Spleen (tissue), 11 donors: ENCODE data around the gene UBE2S. TPM values are rescaled to one million over a fixed set of nuclear protein-coding genes. Genes with fewer than 3 reads are reported as not detected.
A peak's percentile ranks its signal among the peaks of the same experiment; 100 is the strongest.

Source experiments
- DNase-seq: peaks from one replicate; pipeline ENCODE4 v3.0.0-alpha.2; 2020
- H3K27ac ChIP-seq, 8 donors: fragments of 200-600 bp; sonication (generic) in 7 of 8; 1 replicate in 4 of 8; 2 replicates in 4 of 8; pipeline versions ENCODE4 v1.5.0 to v1.8.0; 2016 to 2021; ENCODE audit warnings: inconsistent platforms in 4 of 8, mild to moderate bottlenecking in 4 of 8, moderate library complexity in 1 of 8
- H3K27me3 ChIP-seq, 7 donors: fragments of 200-600 bp; sonication (generic) in 6 of 7; replicated peaks in 1 of 7; 1 replicate in 4 of 7; 2 replicates in 3 of 7; pipeline versions ENCODE4 v1.5.0 to v1.8.0; 2016 to 2021; ENCODE audit warnings: inconsistent platforms in 3 of 7, mild to moderate bottlenecking in 1 of 7
- H3K36me3 ChIP-seq, 6 donors: fragments of 200-600 bp; sonication (generic) in 5 of 6; 1 replicate in 4 of 6; 2 replicates in 2 of 6; pipeline versions ENCODE4 v1.5.0 to v1.8.0; 2016 to 2021; ENCODE audit warnings: inconsistent platforms in 2 of 6
- H3K4me1 ChIP-seq, 6 donors: fragments of 200-600 bp; sonication (generic) in 5 of 6; 1 replicate in 3 of 6; 2 replicates in 3 of 6; pipeline versions ENCODE4 v1.5.0 to v1.8.0; 2016 to 2021; ENCODE audit warnings: inconsistent platforms in 3 of 6
- H3K4me3 ChIP-seq, 8 donors: fragments of 200-600 bp; sonication (generic) in 7 of 8; 1 replicate in 4 of 8; 2 replicates in 4 of 8; pipeline versions ENCODE4 v1.5.0 to v1.8.0; 2016 to 2021; ENCODE audit warnings: inconsistent platforms in 4 of 8, mild to moderate bottlenecking in 4 of 8, moderate library complexity in 2 of 8
- H3K9me3 ChIP-seq, 8 donors: fragments of 200-600 bp; sonication (generic) in 7 of 8; 1 replicate in 4 of 8; 2 replicates in 4 of 8; pipeline versions ENCODE4 v1.5.0 to v1.8.0; 2016 to 2021; ENCODE audit warnings: inconsistent platforms in 4 of 8
- CTCF ChIP-seq, 11 experiments: fragments of 200-600 bp in 7 of 11; fragments of 450-650 bp in 4 of 11; sonication (generic) in 4 of 11; IDR thresholded peaks in 8 of 11; conservative IDR thresholded peaks in 3 of 11; 1 replicate in 7 of 11; 2 replicates in 4 of 11; pipeline versions ENCODE4 v1.4.0 to v1.8.0; 2016 to 2021; ENCODE audit warnings: antibody characterized with exemption in 11 of 11, inconsistent platforms in 4 of 11, mild to moderate bottlenecking in 1 of 11
- POLR2A ChIP-seq, 3 donors: fragments of 450-650 bp; IDR thresholded peaks; one replicate each; pipeline ENCODE4 v1.5.1; 2017; ENCODE audit warnings: antibody characterized with exemption in 3 of 3, mild to moderate bottlenecking in 1 of 3
- POLR2AphosphoS5 ChIP-seq, 3 donors: sonication (generic); formaldehyde crosslinking; IDR thresholded peaks; one replicate each; pipeline ENCODE4 v1.5.1; 2017; ENCODE audit warnings: antibody characterized with exemption in 3 of 3
- WGBS, 5 donors: extraction: QIAGEN DNeasy Blood & Tissue Kit in 3 of 5; methylation state at CpG; one replicate each; pipeline versions ENCODE4 v1.1.5 to v1.1.7; 2013 to 2018; 5-methylcytosine and 5-hydroxymethylcytosine counted together
- intact Hi-C: fragments of 100-400 bp; cut with DNase I; formaldehyde crosslinking; loops from one replicate; pipeline ENCODE4 v1.15.0; 2023; ENCODE audit warnings: low total_unique reads
- polyA plus RNA-seq, 3 donors: library from polyadenylated mRNA; stranded (reverse); fragments of 200-250 nt; gene quantifications; one replicate each; pipeline ENCODE4 v1.2.1, GENCODE V29; 2013
- total RNA-seq, 7 donors: library from RNA; depleted of rRNA in 3 of 7; stranded (reverse); fragments of >200 nt in 3 of 7; fragmentation: NEBNext Ultra II Directional in 4 of 7; extraction: Animal tissue kit (Norgen Biotek cat#: 25700) in 4 of 7; gene quantifications; one replicate each; pipeline versions ENCODE4 v1.1.0 to v1.2.1, GENCODE V29; 2016 to 2021
- donor health status: healthy with polysubstance abuse.
- donor health status: DM: no; HTN: no; CAD: no; lungs with moderate emphysema.
- donor health status: DM: no; HTN: no; CAD: no.
- donor health status: Bipolar disorder and iron deficiency.
- donor health status: healthy.
- donor health status: DM: no; HTN: no; CAD: no.
- donor health status: DM: yes; HTN: yes; CAD: no.

UBE2S gene
- total and polyA plus RNA-seq, 10 donors, result 4.9 to 40.8 (median 19.5) TPM

GRCh38 chr19:55391702-55392615 lies 15.6 kb downstream of the UBE2S start:
- Histone ChIP-seq H3K4me3 (no peak overlapping the region), H3K27me3 (no peaks in the 10 kb centered on the region), H3K4me1 (peaks cover 25 to 49% (median 36%) of the 10 kb centered on the region in 6 donors), H3K9me3 (no peaks in the 10 kb centered on the region), H3K36me3 (peaks cover 4 to 60% (median 46%) of the 10 kb centered on the region in 6 donors), H3K27ac (no peak overlapping the region)
- WGBS, 5 donors, result 75 to 92% (median 87%) methylated on average over 18 of the region's 18 CpGs
- TF ChIP-seq POLR2AphosphoS5 (IDR thresholded peaks at IDR 0.05), result no peak
- no peak for TF ChIP-seq CTCF (IDR thresholded peaks at IDR 0.05 in 8 of 11, conservative IDR thresholded peaks at IDR 0.05 in 3 of 11)
- no peak for TF ChIP-seq POLR2A (IDR thresholded peaks at IDR 0.05)
- DNase-seq, result no peak
- intact Hi-C loops, result no loop called here

GRCh38 chr19:55391191-55391670 lies 16.4 kb downstream of the UBE2S start:
- intact Hi-C loops, result no loop called here
- H3K27me3 ChIP-seq, result no peaks in the 10 kb centered on the region

GRCh38 chr19:55390461-55390880 lies 17.1 kb downstream of the UBE2S start:
- intact Hi-C loops, result no loop called here
- no peak overlapping the region for H3K4me3 ChIP-seq

More at GRCh38 chr19:55391191-55391670, 16.4 kb downstream of the UBE2S start:
- TF ChIP-seq POLR2A (IDR thresholded peaks at IDR 0.05) (no peak), POLR2AphosphoS5 (IDR thresholded peaks at IDR 0.05) (peak; percentile 32 to 54 (median 52)), CTCF (IDR thresholded peaks at IDR 0.05 in 8 of 11, conservative IDR thresholded peaks at IDR 0.05 in 3 of 11) (no peak)
- no peaks in the 10 kb centered on the region for H3K9me3 ChIP-seq
- no peak overlapping the region for H3K4me3 ChIP-seq
- H3K27ac ChIP-seq, result peak overlapping the region in 1 of 8 donors; percentile 8
- WGBS, 5 donors, result 78 to 92% (median 82%) methylated on average over 10 to 12 of the region's 12 CpGs
- no peak for DNase-seq
- H3K36me3 ChIP-seq, result peaks cover 4 to 64% (median 48%) of the 10 kb centered on the region in 6 donors
- peaks cover 28 to 56% (median 42%) of the 10 kb centered on the region in 6 donors for H3K4me1 ChIP-seq

More at GRCh38 chr19:55390461-55390880, 17.1 kb downstream of the UBE2S start:
- TF ChIP-seq POLR2AphosphoS5 (IDR thresholded peaks at IDR 0.05) (peak; percentile 29 to 70 (median 34)), CTCF (IDR thresholded peaks at IDR 0.05 in 8 of 11, conservative IDR thresholded peaks at IDR 0.05 in 3 of 11) (no peak), POLR2A (IDR thresholded peaks at IDR 0.05) (no peak)
- H3K9me3 ChIP-seq, result no peaks in the 10 kb centered on the region
- H3K27ac ChIP-seq, result no peak overlapping the region
- no peak for DNase-seq
- no peaks in the 10 kb centered on the region for H3K27me3 ChIP-seq
- peaks cover 4 to 64% (median 48%) of the 10 kb centered on the region in 6 donors for H3K36me3 ChIP-seq
- H3K4me1 ChIP-seq, result peaks cover 28 to 57% (median 42%) of the 10 kb centered on the region in 6 donors
- WGBS, 5 donors, result 74 to 86% (median 78%) methylated on average over 7 of the region's 7 CpGs
